Mammary epithelial cell (primary cell): ENCODE measurements around the gene SSU72.

Source experiments
- CTCF ChIP-seq, 2 donors: IDR thresholded peaks in 1 of 2; conservative IDR thresholded peaks in 1 of 2; 2 replicates each; pipeline ENCODE4 v1.5.1; 2011 to 2012; ENCODE audit warnings: inconsistent platforms in 2 of 2, low read length in 2 of 2, mild to moderate bottlenecking in 2 of 2, control low read depth in 1 of 2, low read depth in 1 of 2; ENCODE audit not compliant: insufficient read depth in 1 of 2; ENCODE audit errors: extremely low read depth in 1 of 2
- EZH2 ChIP-seq: IDR thresholded peaks from 2 replicates; pipeline ENCODE4 v1.6.1; 2012; ENCODE audit warnings: low read length, inconsistent platforms, borderline replicate concordance

- TF ChIP-seq CTCF (conservative IDR thresholded peaks at IDR 0.05 in 1 of 2, IDR thresholded peaks at IDR 0.05 in 1 of 2; ENCODE audit: extremely low read depth in 1 of 2, insufficient read depth in 1 of 2, low read depth in 1 of 2, low read length in 2 of 2) (no peak), EZH2 (no peak)
Observed at GRCh38 chr1:1554926-1555915, 19.4 kb downstream of the SSU72 start.
